GM12878 (cell line): ENCODE data around the gene HECTD3. TPM values are rescaled to one million over a fixed set of nuclear protein-coding genes. Genes with fewer than 3 reads are reported as not detected.

ENCODE experiments used
- ATAC-seq: fragments of 200-7000 bp; cut with Tn5 transposase; 3 replicates; pipeline ENCODE4 v1.9.1; 2020; ENCODE audit warnings: mild to moderate bottlenecking, moderate library complexity
- BruUV-seq: library from RNA; stranded (reverse); fragments of 400-500 nt; replicated peaks from 2 replicates; lab custom pipeline; 2021; lab: Mats Ljungman, UMichigan
- CTCF ChIA-PET: fragments of 300-600 bp; sonication (Branson Sonifier 250); formaldehyde crosslinking; extraction: SDS; loops from one replicate; lab custom pipeline; 2021; ENCODE audit warnings: inconsistent platforms; lab: Yijun Ruan, JAX
- POLR2A ChIA-PET: fragments of 350-600 bp; formaldehyde crosslinking; extraction: SDS; loops from one replicate; lab custom pipeline; 2021; ENCODE audit warnings: inconsistent platforms; lab: Charles Lee
- RAD21 ChIA-PET: fragments of 300-600 bp; sonication (Branson Sonifier 250); formaldehyde crosslinking; loops from one replicate; lab custom pipeline; 2023; ENCODE audit warnings: antibody characterized with exemption; ENCODE audit not compliant: unreplicated experiment; lab: Charles Lee
- SMC1A ChIA-PET: fragments of 300-600 bp; sonication (Branson Sonifier 250); formaldehyde crosslinking; loops from one replicate; lab custom pipeline; 2023; ENCODE audit not compliant: unreplicated experiment, uncharacterized antibody; lab: Charles Lee
- DNase-seq: peaks from one replicate; pipeline ENCODE4 v3.0.0-alpha.2; 2011; ENCODE audit warnings: low read depth, low spot score
- FAIRE-seq: peaks from 3 replicates; lab custom pipeline; 2011; peaks lifted over from hg19 to GRCh38; lab: Jason Lieb, UNC
- H2AFZ ChIP-seq: 2 replicates; pipeline ENCODE4 v1.6.0; 2011; ENCODE audit warnings: low read depth, low read length, control low read depth; ENCODE audit not compliant: control insufficient read depth
- H3K27ac ChIP-seq: 2 replicates; pipeline ENCODE4 v1.5.1; 2011; ENCODE audit warnings: control low read depth; ENCODE audit not compliant: control insufficient read depth, insufficient read depth
- H3K27me3 ChIP-seq, 2 experiments: replicated peaks in 1 of 2; 2 replicates each; pipeline versions ENCODE4 v1.6.0 to v1.6.1; 2011; ENCODE audit warnings: low read length in 1 of 2; ENCODE audit not compliant: control insufficient read depth in 2 of 2, insufficient read depth in 2 of 2
- H3K36me3 ChIP-seq, 2 experiments: 2 replicates each; pipeline ENCODE4 v1.5.1; 2011; ENCODE audit warnings: low read length in 1 of 2; ENCODE audit not compliant: control insufficient read depth in 2 of 2, insufficient read depth in 2 of 2
- H3K4me1 ChIP-seq: 2 replicates; pipeline ENCODE4 v1.6.1; 2011; ENCODE audit warnings: mild to moderate bottlenecking, low read length, moderate library complexity, mixed read lengths; ENCODE audit not compliant: control insufficient read depth, insufficient read depth
- H3K4me2 ChIP-seq: 2 replicates; pipeline ENCODE4 v1.6.0; 2011; ENCODE audit warnings: control low read depth; ENCODE audit not compliant: control insufficient read depth, insufficient read depth
- H3K4me3 ChIP-seq: fragments of 200-600 bp; sonication (generic); 2 replicates; pipeline ENCODE4 v1.5.1; 2016
- H3K79me2 ChIP-seq: 2 replicates; pipeline ENCODE4 v1.6.0; 2011; ENCODE audit warnings: low read length; ENCODE audit not compliant: control insufficient read depth, insufficient read depth
- H3K9ac ChIP-seq: 2 replicates; pipeline ENCODE4 v1.8.0; 2011; ENCODE audit warnings: low read length, control low read depth, mixed read lengths; ENCODE audit not compliant: control insufficient read depth, insufficient read depth
- H3K9me3 ChIP-seq: replicated peaks from 3 replicates; pipeline ENCODE4 v1.5.1; 2011; ENCODE audit warnings: mild to moderate bottlenecking, low read length; ENCODE audit not compliant: control insufficient read depth, insufficient read depth
- H4K20me1 ChIP-seq: 2 replicates; pipeline ENCODE4 v1.6.0; 2011; ENCODE audit not compliant: control insufficient read depth, insufficient read depth
- BACH1 ChIP-seq: fragments of 450-650 bp; IDR thresholded peaks from 2 replicates; pipeline ENCODE4 v1.6.1; 2017; ENCODE audit warnings: mild to moderate bottlenecking, borderline replicate concordance
- BMI1 ChIP-seq: fragments of 450-650 bp; IDR thresholded peaks from 2 replicates; pipeline ENCODE4 v1.6.1; 2016; ENCODE audit warnings: mild to moderate bottlenecking, moderate library complexity, borderline replicate concordance
- CHD2 ChIP-seq: IDR thresholded peaks from 2 replicates; pipeline ENCODE4 v1.6.1; 2011; ENCODE audit warnings: low read depth, low read length, improper control_type of control experiment, borderline replicate concordance
- HDAC6 ChIP-seq: fragments of 200-600 bp; sonication (generic); IDR thresholded peaks from one replicate; pipeline ENCODE4 v1.8.0; 2017; ENCODE audit warnings: antibody characterized with exemption; ENCODE audit not compliant: unreplicated experiment
- IKZF1 ChIP-seq: fragments of 450-650 bp; conservative IDR thresholded peaks from 2 replicates; pipeline ENCODE4 v1.6.1; 2017; ENCODE audit warnings: antibody characterized with exemption, mild to moderate bottlenecking
- KAT2A ChIP-seq: conservative IDR thresholded peaks from 2 replicates; pipeline ENCODE4 v1.6.1; 2011; ENCODE audit warnings: low read depth, low read length; ENCODE audit not compliant: control insufficient read depth
- KDM1A ChIP-seq: fragments of 200-600 bp; sonication (generic); IDR thresholded peaks from 2 replicates; pipeline ENCODE4 v1.6.1; 2016; ENCODE audit warnings: borderline replicate concordance
- MYB ChIP-seq: fragments of 150-350 bp; IDR thresholded peaks from 2 replicates; pipeline ENCODE4 v1.6.1; 2014; ENCODE audit warnings: mild to moderate bottlenecking, low read depth, low read length, borderline replicate concordance
- NFXL1 ChIP-seq: fragments of 450-650 bp; IDR thresholded peaks from 2 replicates; pipeline ENCODE4 v1.6.1; 2017; ENCODE audit warnings: antibody characterized with exemption, mild to moderate bottlenecking, borderline replicate concordance
- NR2F1 ChIP-seq: fragments of 450-650 bp; conservative IDR thresholded peaks from 2 replicates; pipeline ENCODE4 v1.6.1; 2017; ENCODE audit warnings: mild to moderate bottlenecking
- RELA ChIP-seq: fragments of 450-650 bp; IDR thresholded peaks from 2 replicates; pipeline ENCODE4 v1.8.0; 2014; ENCODE audit warnings: borderline replicate concordance; ENCODE audit not compliant: partially characterized antibody
- SIN3A ChIP-seq: IDR thresholded peaks from 2 replicates; pipeline ENCODE4 v1.6.1; 2012; ENCODE audit warnings: low read depth, low read length, improper control_type of control experiment
- SMARCA5 ChIP-seq: fragments of 450-650 bp; IDR thresholded peaks from 2 replicates; pipeline ENCODE4 v1.6.1; 2017; ENCODE audit warnings: mild to moderate bottlenecking
- SMC3 ChIP-seq: IDR thresholded peaks from 2 replicates; pipeline ENCODE4 v1.6.1; 2011; ENCODE audit warnings: low read length, improper control_type of control experiment, borderline replicate concordance
- TAF1 ChIP-seq: IDR thresholded peaks from 2 replicates; pipeline ENCODE4 v1.6.1; 2011; ENCODE audit warnings: mild to moderate bottlenecking, low read depth, low read length, borderline replicate concordance
- TCF3 ChIP-seq: IDR thresholded peaks from 2 replicates; pipeline ENCODE4 v1.6.1; 2012; ENCODE audit warnings: low read depth, mild to moderate bottlenecking, low read length, borderline replicate concordance; ENCODE audit not compliant: insufficient read depth
- WGBS: methylation state at CpG from one replicate; pipeline ENCODE4 v1.1.6; 2016; ENCODE audit warnings: low lambda C conversion rate; ENCODE audit not compliant: insufficient replicate concordance, insufficient coverage; ENCODE audit errors: missing lambda C conversion rate; 5-methylcytosine and 5-hydroxymethylcytosine counted together
- in situ Hi-C: fragments of 300-500 bp; cut with MboI; formaldehyde crosslinking; loops from 9 replicates; pipeline ENCODE4 v1.14.3; 2018; ENCODE audit warnings: mixed read lengths
- intact Hi-C: fragments of 100-400 bp; cut with micrococcal nuclease; formaldehyde crosslinking; loops from one replicate; pipeline ENCODE4 v1.14.2; 2022; ENCODE audit not compliant: unreplicated experiment
- polyA plus RNA-seq, 11 experiments: library from polyadenylated mRNA; depleted of rRNA in 4 of 11; unstranded in 6 of 11; stranded (reverse) in 5 of 11; fragments of >200 nt; fragmentation: Nextera tagmentation in 4 of 11; fragmentation: Illumina TruSeq in 1 of 11; extraction: Ambion mirVana in 4 of 11; extraction: Trizol in 1 of 11; gene quantifications; 1 replicate in 1 of 11; 2 replicates in 10 of 11; pipeline versions ENCODE4 v1.2.1 to v1.2.3, GENCODE V29; 2011 to 2016; ENCODE audit warnings: inconsistent platforms in 2 of 11, missing spikeins in 2 of 11, low read depth in 1 of 11
- total RNA-seq, 4 experiments: library from RNA; depleted of rRNA in 3 of 4; stranded (reverse); fragments of >200 nt in 3 of 4; fragmentation: Illumina TruSeq in 1 of 4; extraction: Trizol in 1 of 4; gene quantifications; 2 replicates each; pipeline versions ENCODE4 v1.2.1 to v1.2.3, GENCODE V29; 2013 to 2021
- TF ChIP-seq, protein P1 (sequence below): fragments of 150-350 bp; IDR thresholded peaks from 2 replicates; pipeline ENCODE4 v1.6.1; 2016; ENCODE audit warnings: low read depth, low read length
- TF ChIP-seq, protein P2 (sequence below): fragments of 450-650 bp; IDR thresholded peaks from 2 replicates; pipeline ENCODE4 v1.6.1; 2016; ENCODE audit warnings: mild to moderate bottlenecking, moderate library complexity, borderline replicate concordance

Gene HECTD3
- total and polyA plus RNA-seq, 10 of the 15 experiments (the other 5 are each of a cell fraction or from before 2014, with no cell fraction given), result 3.4 to 30.4 (median 22.6) TPM

DNA sequence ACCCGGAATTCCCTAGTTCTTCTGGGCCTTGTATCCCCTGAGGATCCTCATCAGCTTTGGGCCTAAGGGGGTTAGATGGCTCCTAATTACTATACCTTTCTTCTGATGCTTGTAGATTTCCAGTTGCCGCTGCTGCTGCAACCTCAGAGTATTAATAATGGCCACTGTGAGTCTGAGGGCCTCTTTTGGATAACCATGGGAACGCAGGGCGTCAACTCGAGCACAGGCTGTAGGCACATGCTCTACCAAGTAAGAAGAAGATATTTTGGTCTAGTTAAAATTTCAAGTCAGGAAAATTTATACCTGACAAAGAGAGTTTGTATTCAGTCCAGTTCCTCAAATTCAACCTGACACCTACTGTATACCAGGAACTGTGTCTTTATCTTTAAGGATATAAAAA is 29.2 kb upstream of the HECTD3 start:
- Histone ChIP-seq H3K27me3 (no peaks in the 10 kb centered on the region), H3K79me2 (no peaks in the 10 kb centered on the region), H2AFZ (no peak overlapping the region), H4K20me1 (no peaks in the 10 kb centered on the region), H3K27ac (no peak overlapping the region), H3K9me3 (no peaks in the 10 kb centered on the region), H3K4me3 (no peak overlapping the region), H3K9ac (no peak overlapping the region), H3K4me1 (no peaks in the 10 kb centered on the region), H3K36me3 (no peaks in the 10 kb centered on the region), H3K4me2 (no peak overlapping the region)
- in situ Hi-C loops, result no loop called here
- intact Hi-C loops, result no loop called here
- RAD21 ChIA-PET, result interaction anchor here (0.9 kb wide), 1 partner anchor 12 kb away, joined by 4 read pairs; no protein-coding TSS in a partner anchor
- DNase-seq (no peak), FAIRE-seq (no peak), ATAC-seq (no peak)
- CTCF ChIA-PET, result interaction anchor here (1.6 to 2.2 kb wide), 2 partner anchors 11 to 260 kb away, joined by 4 to 8 read pairs; no protein-coding TSS in a partner anchor
- SMC1A ChIA-PET, result interaction anchor here (1.3 to 1.4 kb wide), 3 partner anchors 11 to 262 kb away, joined by 3 to 7 read pairs (median 5); no protein-coding TSS in a partner anchor
- no TSS peak for BruUV-seq
- 64% methylated on average over 5 of the region's 5 CpGs for WGBS
- POLR2A ChIA-PET, result interaction anchor here (0.6 kb wide), 1 partner anchor 31 kb away, joined by 3 read pairs; no protein-coding TSS in a partner anchor
- TF ChIP-seq, protein P1, sequence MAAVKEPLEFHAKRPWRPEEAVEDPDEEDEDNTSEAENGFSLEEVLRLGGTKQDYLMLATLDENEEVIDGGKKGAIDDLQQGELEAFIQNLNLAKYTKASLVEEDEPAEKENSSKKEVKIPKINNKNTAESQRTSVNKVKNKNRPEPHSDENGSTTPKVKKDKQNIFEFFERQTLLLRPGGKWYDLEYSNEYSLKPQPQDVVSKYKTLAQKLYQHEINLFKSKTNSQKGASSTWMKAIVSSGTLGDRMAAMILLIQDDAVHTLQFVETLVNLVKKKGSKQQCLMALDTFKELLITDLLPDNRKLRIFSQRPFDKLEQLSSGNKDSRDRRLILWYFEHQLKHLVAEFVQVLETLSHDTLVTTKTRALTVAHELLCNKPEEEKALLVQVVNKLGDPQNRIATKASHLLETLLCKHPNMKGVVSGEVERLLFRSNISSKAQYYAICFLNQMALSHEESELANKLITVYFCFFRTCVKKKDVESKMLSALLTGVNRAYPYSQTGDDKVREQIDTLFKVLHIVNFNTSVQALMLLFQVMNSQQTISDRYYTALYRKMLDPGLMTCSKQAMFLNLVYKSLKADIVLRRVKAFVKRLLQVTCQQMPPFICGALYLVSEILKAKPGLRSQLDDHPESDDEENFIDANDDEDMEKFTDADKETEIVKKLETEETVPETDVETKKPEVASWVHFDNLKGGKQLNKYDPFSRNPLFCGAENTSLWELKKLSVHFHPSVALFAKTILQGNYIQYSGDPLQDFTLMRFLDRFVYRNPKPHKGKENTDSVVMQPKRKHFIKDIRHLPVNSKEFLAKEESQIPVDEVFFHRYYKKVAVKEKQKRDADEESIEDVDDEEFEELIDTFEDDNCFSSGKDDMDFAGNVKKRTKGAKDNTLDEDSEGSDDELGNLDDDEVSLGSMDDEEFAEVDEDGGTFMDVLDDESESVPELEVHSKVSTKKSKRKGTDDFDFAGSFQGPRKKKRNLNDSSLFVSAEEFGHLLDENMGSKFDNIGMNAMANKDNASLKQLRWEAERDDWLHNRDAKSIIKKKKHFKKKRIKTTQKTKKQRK, result no peak
- TF ChIP-seq RELA (no peak), NFXL1 (no peak), MYB (no peak), TCF3 (no peak), KDM1A (no peak), SMC3 (no peak), HDAC6 (no peak), SMARCA5 (no peak), NR2F1 (no peak), CHD2 (no peak), BACH1 (no peak), SIN3A (no peak), KAT2A (no peak), IKZF1 (no peak), TAF1 (no peak), BMI1 (no peak)
- TF ChIP-seq, protein P2, sequence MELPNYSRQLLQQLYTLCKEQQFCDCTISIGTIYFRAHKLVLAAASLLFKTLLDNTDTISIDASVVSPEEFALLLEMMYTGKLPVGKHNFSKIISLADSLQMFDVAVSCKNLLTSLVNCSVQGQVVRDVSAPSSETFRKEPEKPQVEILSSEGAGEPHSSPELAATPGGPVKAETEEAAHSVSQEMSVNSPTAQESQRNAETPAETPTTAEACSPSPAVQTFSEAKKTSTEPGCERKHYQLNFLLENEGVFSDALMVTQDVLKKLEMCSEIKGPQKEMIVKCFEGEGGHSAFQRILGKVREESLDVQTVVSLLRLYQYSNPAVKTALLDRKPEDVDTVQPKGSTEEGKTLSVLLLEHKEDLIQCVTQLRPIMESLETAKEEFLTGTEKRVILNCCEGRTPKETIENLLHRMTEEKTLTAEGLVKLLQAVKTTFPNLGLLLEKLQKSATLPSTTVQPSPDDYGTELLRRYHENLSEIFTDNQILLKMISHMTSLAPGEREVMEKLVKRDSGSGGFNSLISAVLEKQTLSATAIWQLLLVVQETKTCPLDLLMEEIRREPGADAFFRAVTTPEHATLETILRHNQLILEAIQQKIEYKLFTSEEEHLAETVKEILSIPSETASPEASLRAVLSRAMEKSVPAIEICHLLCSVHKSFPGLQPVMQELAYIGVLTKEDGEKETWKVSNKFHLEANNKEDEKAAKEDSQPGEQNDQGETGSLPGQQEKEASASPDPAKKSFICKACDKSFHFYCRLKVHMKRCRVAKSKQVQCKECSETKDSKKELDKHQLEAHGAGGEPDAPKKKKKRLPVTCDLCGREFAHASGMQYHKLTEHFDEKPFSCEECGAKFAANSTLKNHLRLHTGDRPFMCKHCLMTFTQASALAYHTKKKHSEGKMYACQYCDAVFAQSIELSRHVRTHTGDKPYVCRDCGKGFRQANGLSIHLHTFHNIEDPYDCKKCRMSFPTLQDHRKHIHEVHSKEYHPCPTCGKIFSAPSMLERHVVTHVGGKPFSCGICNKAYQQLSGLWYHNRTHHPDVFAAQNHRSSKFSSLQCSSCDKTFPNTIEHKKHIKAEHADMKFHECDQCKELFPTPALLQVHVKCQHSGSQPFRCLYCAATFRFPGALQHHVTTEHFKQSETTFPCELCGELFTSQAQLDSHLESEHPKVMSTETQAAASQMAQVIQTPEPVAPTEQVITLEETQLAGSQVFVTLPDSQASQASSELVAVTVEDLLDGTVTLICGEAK, result no peak
